Stimulated activated CD8-positive, alpha-beta memory T cell treated with anti-CD3 and anti-CD28 coated beads, Interleukin-2, amount 100 ng/mL, for 1 hour (primary cell): ENCODE measurements around the gene CPNE4.

Experiments used
- DNase-seq, 2 donors: peaks; one replicate each; pipeline ENCODE4 v3.0.0-alpha.2; 2020; ENCODE audit warnings: low read depth in 2 of 2

CPNE4 gene

DNA sequence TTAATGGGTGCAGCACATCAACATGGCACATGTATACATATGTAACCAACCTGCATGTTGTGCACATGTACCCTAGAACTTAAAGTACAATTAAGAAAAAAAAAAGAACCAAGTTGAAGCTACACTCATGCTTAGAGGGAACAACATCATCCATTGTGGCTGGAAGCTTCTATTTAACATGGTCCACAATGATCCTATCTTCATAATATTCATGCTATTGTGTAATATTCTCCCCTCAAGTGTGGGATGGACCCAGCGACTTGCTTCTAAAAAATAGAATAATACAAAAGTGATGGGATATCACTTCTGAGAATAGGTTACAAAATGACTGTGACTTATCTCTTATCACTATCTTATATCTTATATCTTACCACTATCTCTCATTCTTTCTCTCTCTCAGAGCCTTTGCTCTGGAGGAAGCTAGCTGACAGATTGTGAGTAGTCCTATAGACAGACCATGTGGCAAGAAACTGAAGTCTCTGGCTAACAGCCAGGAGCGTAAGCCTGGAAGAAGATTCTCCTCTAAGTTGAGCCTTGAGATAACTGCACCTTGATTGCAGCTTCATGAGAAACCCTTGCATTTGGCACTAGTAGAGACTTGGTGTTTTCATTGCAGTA lies 333.6 kb downstream of the CPNE4 start:
- DNase-seq, result no peak

DNA sequence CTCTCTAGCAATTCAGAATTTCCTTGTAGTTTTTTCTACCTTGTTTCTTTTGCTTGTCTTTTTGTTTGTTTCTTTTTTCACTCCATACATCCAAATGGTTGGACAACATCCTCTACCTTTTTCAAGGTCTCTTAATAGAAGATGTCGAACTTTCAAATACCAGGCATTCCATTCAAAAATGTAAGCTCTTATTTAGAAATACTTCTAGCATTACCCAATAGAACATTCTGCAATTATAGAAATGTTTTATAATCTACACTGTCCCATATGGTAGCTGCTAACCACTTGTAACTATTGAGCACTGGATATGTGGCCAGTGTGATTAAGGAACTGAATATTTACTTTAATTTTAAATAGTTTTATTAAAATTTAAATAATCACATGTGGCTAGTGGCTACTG lies 335.8 kb downstream of the CPNE4 start:
- DNase-seq, result no peak

DNA sequence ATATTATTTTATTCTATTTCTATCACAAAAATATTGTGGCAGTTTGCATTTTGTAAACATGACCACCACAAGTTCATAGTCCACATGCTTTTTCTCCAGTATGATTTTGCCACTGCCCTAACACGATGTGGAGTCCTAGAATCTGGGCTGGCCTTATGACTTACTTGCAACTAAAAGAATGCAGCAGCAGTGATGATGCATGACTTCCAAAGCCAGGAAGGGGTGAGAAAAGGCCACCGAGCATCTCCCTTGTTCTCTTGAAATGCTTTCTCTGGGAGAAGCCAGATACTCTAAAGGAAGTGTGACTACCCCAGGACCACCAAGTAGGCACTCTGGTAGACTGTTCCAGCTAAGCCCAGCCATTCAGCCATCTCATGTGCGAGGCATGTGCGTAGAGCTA lies 340.4 kb downstream of the CPNE4 start:
- DNase-seq, result no peak

DNA sequence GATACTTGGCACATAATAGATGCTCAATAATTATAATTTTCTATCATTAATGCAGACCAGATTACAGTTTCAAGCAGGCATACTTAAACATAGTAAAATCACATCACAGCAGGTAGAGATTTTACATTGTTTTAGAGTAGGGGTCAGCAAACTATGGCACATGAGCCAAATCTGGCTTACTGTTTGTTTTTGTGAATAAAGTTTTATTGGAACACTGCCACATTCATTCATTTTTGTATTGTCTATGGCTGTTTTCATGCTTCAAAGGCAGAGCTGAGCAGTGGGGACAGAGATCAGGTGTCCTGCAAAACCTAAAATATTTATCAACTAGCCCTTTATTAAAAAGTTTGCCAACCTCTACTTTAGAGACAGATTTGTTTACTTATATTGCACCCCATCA lies 342.5 kb downstream of the CPNE4 start:
- no peak for DNase-seq

DNA sequence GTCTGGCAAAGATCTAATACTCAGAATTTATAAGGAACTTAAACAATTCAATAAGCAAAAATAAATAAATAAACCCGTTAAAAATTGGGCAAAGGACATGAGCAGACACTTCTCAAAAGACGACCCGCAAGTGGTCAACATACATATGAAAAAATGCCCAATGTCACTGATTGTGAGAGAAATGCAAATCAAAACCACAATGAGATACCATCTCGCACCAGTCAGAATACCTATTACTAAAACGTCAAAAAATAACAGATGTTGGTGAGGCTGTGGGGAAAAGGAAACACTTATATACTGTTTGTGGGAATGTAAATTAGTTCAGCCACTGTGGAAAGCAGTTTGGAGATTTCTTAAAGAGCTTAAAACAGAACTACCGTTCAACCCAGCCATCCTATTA lies 344.0 kb downstream of the CPNE4 start:
- DNase-seq, result no peak

DNA sequence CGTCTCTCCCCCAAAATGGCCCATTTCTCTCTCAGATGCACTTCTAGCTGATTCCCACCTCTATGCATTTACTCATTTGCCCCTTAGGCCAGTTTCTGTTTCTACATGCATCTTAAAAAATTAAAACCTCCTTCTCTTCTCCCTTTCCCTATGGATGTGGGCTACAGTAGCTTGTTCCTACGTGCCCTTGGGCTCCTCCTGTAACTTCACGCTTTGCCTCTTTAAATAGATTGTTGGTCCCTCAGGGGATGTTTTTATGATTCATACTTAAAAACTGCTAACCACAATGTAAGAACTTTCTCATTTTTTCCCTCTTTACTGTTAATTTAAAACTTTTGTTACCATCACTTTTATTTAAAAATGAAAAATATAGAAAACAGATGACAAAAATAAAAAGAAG lies 346.4 kb downstream of the CPNE4 start:
- DNase-seq, result no peak

DNA sequence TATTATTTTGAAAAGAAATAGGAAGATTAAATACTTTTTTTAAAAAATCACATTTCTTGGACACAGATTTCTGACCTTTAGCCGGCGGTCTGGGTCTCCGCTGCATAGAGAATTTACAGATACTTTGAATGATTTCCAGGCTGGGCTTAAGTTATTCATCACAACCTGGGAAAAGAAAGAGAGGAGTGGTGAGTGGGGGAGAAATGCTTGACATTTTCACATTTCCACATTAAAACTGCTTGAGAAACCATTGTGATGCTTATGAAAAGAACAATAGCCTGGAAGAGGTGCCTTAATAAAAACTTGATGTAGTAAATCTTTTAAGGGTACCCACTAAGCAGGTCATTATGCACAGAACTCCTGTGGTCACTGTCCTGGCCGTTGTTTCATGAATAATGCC lies 365.2 kb downstream of the CPNE4 start:
- no peak for DNase-seq

DNA sequence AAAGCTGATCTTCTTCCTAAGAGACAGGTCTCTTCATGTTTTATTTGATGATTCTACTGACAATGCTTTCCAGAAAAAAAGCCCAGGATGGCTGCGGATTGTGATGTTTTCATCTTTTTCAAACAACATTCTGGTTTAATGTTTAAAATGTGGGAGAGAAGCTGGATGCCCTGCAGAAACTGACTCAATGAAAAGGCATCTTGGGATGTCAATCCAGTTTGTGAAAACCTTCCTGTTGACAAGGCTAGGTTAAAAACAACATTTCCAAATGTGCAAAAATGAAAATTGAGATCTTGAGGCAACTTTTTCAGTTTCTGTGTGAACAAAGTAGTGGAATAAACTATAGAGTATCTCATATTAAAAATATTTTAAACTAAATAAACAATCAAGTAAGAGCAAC lies 376.0 kb downstream of the CPNE4 start:
- no peak for DNase-seq

DNA sequence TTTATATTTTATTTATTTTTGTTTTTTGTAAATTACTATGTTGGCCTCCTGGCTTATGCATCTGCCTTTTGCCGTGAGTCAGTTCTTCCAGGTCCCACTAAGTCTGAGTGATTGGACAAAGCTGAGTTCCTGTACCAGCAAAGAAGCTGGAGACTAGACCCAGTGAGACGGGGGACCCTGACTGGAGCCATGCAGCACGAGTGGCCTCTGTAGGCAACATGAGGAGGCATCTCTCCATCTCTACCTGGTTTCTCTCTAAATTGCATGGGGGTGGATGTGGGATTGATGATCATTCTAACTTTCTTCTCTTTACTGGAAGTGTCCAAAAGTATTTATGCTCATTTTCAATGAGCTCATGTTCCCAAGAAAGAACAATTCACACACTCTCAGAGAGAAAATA lies 376.7 kb downstream of the CPNE4 start:
- no peak for DNase-seq

DNA sequence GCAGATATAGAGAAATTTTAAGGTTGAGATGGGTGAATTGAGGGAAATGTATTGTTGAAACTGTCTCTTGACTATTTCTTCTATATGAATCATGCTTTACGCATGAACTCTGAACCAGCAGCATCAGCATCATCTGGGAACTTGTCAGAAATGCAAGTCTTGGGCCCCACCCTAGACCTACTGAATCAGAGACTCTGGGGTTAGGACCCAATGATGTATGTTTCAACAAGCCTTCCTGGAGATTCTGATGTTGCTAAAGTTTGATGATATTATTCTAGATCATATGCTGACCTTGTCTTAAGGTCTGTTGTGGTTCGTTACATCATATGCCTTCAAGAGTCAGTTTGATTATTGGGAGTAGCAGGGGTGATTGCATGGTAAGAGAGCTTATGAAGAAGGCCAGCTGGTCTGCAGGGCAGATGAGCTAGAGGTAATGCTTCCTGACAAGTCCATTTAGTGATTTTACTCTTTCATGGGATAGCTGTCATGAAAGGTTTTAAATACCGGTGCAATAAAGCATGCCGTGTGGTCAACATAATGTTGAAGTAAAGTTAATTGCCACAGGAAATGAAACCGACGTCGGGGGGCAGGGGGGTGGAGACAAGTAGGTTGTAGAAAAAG lies 379.6 kb downstream of the CPNE4 start:
- no peak for DNase-seq

DNA sequence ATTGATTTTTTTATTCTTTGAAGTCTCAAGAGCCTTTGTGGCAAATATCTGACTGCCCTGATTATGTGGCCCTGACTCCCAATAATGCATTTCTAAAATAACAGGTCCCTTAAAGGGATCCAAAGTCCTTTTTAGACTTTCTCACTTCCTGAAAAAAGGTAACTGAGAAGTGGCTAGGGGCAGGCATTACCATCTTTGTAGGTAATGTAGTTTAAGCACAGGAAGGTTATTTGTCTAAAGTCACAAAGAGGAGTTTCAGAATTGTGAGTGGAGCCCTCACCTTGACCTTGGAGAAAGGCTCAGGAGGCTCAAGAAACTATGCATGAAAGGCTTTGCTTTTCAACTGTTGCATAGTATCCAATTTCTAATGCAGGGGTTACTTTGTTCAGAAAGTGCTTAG lies 389.2 kb downstream of the CPNE4 start:
- no peak for DNase-seq

DNA sequence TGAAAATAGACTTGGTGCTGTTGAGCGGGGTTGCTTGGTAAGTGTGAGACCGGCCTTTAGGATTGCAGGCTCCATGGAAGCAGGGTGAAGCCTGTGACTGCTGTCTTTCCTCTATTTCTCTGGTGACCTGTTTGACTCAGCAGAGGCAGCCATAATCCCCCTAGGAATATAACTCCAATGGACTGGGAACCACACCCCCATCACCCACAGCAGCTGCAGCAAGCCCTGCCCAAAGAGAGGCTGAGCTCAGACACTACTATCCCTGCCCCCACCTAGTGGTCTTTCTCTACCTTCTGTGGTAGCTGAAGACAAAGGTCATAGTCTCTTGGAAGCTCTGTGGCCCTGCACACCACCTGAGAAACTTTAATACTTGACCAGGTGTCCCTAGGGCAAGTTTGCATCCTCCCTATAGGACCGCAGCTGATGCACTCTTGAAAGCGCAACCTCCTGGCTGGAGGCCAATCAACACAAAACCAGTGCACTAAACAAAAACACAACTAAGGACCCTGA lies 398.5 kb downstream of the CPNE4 start:
- no peak for DNase-seq

DNA sequence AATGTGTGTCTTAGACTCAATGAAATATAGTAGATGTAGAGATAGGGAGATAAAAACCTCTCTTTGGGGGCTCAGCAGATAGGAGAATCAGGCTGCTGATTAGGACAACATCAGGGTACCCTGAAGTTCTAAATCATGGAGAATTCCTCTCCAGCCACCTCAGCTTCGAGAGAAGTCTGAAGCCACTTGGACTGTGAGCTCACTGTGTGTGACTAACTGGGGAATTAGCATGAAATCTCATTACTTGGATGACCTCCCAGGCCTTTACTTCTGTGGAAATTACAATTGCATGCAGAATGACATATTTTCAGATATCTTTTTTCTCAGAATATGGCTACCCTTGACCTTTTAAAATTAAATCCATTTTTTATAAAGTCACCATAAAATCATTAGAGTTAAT lies 404.0 kb downstream of the CPNE4 start:
- DNase-seq, result no peak

DNA sequence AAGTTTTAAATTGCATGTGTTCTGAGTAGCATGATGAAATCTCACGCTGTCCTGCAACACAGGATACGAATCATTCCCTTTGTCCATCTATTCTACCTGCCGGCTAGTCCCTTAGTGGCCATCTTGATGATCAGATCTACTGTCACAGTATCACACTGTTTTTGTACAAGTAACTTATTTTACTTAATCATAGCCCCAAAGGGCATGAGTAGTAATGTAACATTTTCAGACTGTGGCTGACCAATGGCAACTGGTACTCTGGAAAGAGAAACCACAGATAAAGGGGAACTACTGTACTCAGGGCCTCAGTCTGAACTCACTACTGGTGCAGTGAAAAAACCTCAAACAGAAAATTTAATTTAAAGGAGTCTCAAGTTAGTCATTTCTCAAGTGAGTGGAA lies 404.7 kb downstream of the CPNE4 start:
- DNase-seq, result no peak

DNA sequence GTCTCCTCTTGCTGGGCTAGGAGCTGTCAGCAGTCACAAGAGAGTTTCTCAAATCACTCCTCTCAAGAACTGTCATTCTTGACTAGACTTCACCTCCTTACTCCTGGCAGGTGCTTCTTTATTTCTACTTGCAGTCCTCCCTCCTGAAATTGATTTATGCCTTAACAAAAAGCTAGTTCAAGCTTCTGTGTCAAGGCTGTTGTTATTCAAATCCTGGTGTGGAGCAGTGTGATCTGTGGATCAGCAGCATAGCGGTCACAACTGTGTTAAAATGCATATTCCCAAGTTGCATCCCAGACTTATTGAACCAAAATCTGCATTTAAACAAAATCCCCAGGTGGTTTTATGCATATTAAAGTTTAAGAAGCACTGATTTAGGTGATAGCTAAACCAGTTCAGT lies 411.4 kb downstream of the CPNE4 start:
- no peak for DNase-seq

DNA sequence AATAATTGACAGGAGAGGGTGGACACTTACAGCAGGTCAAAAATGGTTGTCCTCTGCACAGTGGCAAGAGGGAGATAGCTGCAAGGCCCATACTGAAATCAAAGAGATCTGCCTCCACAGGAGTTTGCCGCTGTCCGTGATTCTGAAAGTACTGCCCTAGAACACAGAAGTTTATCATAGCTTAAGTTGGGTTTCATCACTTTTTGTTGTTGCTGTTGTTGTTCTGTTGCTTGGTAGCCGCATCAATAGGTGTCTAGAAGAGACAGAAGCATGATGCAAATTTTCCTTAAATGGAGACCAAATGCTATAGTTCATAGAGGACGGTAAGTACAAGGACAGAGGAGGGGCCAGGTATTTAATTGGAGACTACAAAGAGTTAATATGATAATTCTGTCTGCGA lies 412.1 kb downstream of the CPNE4 start:
- no peak for DNase-seq

DNA sequence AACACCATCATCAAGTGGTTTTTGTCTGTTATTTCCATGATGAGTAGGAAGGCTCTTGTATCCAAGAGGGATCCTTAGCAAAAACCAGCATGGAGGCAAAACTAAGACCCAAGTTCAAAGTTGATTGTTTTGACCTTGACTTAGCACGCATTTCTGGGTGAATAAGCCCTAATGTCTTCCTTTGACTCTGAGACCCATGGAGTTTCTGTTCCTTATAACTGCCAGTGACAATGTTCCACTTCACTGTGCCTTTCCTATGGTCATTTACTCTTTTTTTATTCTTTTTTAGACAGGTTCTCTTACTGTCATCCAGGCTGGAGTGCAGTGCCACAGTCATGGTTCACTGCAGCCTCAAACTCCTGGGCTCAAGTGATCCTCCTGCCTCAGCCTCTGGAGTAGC lies 413.8 kb downstream of the CPNE4 start:
- DNase-seq, result no peak

DNA sequence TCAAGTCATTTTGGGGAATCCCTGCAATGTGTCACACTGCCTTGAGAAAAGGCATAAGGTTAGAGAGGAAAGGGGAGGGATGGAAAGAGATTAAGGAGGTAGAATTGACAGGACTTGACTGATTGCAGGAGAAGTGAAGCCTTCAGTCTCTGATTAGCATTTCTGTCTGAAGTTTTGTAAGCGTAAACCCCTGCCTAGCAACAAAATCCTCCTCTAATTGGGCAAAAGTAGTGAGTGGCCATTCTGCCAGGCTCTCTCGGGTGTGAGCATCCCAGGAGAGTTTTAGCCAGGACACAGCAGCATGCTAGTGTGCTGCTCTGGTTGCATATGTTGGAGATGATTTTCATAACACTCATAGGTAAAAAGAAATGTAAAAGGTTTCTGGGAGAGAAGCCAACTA lies 415.0 kb downstream of the CPNE4 start:
- no peak for DNase-seq

DNA sequence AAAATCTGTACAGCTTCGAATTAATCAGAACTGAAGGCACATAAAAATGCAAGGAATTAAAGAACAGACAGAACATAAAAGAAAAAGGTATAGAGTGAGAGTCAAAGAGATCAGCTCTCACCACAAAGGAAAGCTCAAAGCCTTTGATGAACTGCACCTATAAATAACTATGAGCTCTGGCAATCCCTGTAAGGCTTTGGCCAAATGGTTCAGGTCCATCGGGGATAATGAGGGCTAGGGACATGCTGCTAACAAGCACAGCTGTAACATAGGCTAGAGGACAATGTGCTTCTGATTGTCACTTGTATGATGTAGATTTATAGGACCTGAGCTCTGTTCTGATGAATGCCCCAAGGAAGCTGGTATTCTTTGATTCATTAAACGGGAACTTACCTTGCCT lies 418.1 kb downstream of the CPNE4 start:
- DNase-seq, result no peak

DNA sequence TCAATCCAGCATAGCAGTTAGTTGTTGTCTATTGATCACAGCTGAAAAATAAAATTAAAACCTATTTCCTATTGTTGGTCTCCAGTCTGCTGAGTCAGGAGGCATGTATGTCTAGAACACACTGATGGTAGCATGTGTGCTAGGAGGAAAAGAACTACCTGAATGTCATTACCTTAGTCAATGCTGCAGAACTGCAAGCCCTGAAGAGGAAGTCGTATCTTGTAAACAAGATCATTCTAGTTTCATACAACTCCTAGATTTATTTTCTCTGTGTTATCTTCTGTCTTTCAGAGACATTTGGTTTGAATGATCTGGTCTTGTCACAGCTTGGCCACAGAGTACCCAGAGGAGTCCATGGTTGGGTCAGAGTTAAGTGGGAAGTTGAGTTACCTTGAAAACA lies 422.1 kb downstream of the CPNE4 start:
- no peak for DNase-seq

DNA sequence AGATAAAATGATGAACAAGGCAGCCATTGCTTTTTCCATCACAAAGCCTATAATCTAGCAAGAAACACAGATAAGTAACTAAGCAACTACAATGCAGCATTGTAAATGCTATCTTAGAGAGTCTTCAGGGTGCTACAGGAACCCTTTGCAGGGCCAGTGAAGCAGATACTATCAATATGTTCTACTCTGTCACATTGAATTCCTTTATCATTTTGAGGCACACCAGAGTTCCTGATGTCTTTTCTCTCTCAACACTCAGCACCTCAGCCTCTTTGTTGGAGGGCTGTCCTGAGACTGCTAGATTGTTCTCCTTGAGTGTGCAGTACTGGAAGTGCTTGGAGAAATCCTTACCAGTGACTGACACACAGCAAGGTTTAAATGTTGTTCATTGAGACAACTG lies 424.6 kb downstream of the CPNE4 start:
- DNase-seq, result no peak

DNA sequence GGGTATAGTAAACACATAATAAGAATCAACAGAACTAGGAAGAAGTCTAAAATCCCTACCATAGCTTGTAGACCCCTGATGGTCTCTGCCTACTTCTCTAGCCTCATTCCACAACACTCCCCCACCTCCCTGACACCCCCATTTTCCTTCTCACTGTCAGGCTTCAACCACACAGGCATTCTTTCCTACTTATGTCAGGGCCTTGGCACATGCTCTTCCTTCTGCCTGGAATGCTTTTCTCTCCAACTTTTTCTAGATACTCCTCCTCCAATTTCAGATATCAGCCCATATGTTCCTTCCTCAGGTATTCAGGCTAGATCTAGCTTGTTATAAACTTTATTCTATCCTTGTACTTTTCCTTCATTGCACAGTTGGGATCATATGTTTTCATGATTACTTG lies 426.1 kb downstream of the CPNE4 start:
- no peak for DNase-seq

DNA sequence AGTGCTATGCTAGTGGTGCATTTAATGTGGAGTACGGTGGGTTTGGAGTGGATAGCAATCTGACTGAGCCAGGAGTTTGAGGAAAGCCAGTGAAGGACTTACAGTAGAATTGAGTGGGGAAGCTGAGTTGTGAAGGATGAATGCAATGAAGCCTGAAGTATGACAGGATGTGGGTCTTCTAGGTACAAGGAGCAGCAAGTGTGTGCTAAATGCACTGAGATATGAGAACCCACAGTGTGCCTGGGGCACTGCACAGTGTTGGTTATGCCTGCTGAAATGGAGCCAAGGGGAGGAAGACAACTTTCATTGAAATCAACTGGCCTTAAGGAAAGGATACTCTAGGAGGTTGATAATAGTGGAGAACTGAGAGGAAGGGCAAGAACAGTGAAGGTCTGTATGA lies 426.5 kb downstream of the CPNE4 start:
- no peak for DNase-seq

DNA sequence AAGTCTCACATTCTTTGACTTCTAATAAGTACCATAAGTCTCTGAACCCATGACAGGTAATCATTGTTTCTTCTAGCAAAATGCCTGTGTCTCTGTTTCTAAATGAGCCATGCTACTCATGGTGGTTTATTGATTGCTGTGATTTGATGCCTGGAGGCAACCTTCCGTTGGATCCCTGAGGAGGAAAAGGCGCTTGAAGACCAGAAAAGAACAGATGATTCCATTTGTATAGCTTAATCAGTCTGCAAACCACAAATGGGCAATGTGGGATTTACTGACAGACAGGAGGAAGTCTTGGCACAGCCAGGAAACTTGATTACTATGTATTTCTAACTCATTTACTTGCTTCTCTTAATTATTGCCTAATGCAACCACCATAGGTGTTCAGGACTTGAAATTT lies 428.9 kb downstream of the CPNE4 start:
- DNase-seq, result no peak
